GM23248 (cell line): Measurements from ENCODE around the gene ERBB4.

ENCODE experiments used
- EZH2 ChIP-seq: fragments of 200-600 bp; sonication (generic); IDR thresholded peaks from 2 replicates; pipeline ENCODE4 v1.6.1; 2018; ENCODE audit warnings: antibody characterized with exemption, mild to moderate bottlenecking; ENCODE audit not compliant: insufficient read depth, poor library complexity, severe bottlenecking
- EZH2phosphoT487 ChIP-seq: fragments of 200-600 bp; sonication (generic); IDR thresholded peaks from 2 replicates; pipeline ENCODE4 v1.6.1; 2018; ENCODE audit warnings: antibody characterized with exemption, moderate library complexity, mild to moderate bottlenecking, low read depth; ENCODE audit not compliant: insufficient read depth

DNA sequence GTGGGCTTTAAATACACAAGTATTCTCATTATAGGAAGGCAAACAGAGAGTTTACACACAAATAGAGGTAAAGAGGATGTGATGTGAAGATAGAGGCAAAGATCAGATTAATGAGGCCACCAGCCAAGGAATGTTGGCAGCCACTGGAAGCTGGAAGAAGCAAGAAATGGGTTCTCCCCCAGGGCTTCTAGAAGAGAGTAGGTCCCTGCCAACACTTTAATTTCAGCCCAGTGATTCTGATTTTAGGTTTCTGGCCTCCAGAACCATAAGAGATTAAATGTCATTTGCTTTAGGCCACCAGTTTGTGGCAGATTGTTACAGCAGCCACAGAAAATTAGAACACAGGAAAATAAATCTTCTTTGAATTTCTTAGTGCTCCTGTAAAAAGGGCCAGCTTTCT, 1065.5 kb downstream of the ERBB4 start:
- TF ChIP-seq EZH2 = no peak
- TF ChIP-seq EZH2phosphoT487 = no peak
